HCT116 (cell line): Measurements from ENCODE around the gene CCDC38.

Experiments used
- MAX ChIP-seq: IDR thresholded peaks from 2 replicates; pipeline ENCODE4 v1.6.1; 2012
- POLR2A ChIP-seq: IDR thresholded peaks from 2 replicates; pipeline ENCODE4 v1.7.0; 2011; ENCODE audit warnings: borderline replicate concordance; ENCODE audit not compliant: insufficient read depth, insufficient read length; ENCODE audit errors: extremely low read depth

GRCh38 chr12:95990136-95990535, 47.7 kb upstream of the CCDC38 start:
- TF ChIP-seq POLR2A (no peak), MAX (no peak)
